GM19463 (cell line): Measurements from ENCODE around the gene MRGPRX2.

ENCODE experiments used
- ATAC-seq: cut with Tn5 transposase; IDR thresholded peaks from one replicate; pipeline ENCODE4 v1.9.1; 2021; ENCODE audit warnings: mild to moderate bottlenecking, moderate library complexity; ENCODE audit not compliant: unreplicated experiment

Gene MRGPRX2

DNA sequence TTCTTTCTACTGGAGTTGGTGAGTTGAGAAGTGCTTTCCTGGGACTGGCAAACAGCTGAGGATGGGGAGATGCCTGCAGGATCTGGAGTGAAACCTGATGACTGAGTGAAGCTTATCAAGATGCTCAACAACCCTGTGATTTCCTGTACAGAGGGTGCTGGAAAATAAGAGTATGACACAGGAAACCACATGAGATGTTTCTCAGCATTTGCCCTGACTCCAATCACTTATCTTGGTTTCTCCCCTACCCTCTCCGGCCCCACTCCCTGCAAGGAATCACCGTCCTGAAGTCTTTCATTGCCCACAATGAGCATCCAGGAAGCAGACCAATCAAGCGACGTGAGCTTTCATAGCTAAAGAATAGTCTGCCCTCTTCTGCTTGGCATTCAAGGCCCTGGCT, at the start of gene MRGPRX2:
TSS of gene MRGPRX2 (minus strand) at position 89 of the 400 bp plus-strand sequence. CDS start 4,315 bp downstream, outside the sequence.
- ATAC-seq, result no peak

DNA sequence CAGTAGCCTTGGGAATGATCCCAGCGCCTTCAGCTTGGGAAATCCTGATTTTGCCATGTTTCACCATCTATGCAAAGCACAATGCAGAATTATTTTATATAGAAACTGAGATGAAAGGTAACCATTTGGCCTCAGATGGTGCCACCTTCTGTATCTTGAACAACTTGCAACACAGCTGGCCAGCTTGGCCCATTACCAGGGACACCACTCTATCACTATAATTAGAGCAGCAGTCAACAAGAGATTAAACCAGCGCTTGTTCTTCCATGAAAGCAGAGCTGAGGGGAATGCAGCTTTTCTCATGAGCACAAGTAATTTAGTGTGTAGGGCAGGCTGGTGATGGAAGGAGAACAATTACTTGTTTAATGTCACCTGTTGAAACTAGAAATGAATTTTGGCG, 49.8 kb upstream of the MRGPRX2 start:
- ATAC-seq, result no peak

DNA sequence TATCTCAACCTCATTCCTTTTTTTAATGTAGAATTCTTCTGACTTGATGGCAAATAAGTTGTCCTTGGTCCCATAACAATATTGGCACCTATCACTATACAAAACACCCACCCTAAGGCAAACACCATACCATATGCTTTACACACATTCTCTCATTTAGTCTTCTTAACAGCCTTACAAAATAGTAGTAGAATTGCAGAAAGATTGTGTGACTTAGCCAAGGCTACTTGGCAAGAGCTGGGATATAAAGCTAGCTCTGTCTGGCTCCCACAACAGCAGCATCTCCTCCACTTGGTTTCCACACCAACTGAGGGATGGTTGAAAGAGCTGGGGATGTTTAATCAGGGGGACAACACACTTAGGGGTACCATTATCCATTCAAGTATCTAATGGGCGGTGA, 46.6 kb upstream of the MRGPRX2 start:
- ATAC-seq, result no peak

DNA sequence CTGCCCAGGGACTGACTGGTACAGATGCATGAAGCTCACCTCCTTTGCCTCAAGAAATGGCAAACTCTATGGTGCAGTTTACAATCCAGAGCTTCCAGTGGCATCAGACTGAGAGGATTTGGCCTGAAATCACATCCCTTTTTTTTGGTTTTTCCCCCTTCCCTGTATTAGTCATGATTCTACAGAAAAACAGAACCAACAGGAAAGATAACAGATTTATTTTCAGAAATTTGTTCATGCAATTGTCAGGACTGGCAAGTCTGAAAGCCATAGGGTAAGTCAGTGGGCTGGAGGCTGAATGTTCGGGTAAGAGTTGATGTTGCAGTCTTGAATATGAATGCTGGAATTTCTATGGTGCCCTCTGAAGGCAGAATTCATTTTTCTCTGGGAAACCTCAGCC, 44.5 kb upstream of the MRGPRX2 start:
- no peak for ATAC-seq

DNA sequence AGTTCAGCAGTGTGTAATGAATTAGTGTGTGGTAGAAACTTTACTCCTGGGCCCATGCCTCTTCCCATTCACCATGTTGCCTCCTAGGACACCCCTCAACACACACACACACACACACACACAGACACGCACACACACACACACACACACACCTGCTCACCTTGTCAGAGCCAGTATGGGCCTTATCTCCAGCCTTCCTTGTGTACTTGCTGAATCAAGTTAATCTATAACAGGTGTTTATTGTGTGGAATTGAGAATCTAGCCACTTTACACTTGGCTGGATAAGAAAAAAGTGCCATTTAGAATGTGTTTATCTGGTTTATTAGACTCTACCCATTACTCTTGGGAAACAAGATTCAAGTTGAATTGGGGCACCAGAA, 42.0 kb upstream of the MRGPRX2 start:
- ATAC-seq, result no peak

DNA sequence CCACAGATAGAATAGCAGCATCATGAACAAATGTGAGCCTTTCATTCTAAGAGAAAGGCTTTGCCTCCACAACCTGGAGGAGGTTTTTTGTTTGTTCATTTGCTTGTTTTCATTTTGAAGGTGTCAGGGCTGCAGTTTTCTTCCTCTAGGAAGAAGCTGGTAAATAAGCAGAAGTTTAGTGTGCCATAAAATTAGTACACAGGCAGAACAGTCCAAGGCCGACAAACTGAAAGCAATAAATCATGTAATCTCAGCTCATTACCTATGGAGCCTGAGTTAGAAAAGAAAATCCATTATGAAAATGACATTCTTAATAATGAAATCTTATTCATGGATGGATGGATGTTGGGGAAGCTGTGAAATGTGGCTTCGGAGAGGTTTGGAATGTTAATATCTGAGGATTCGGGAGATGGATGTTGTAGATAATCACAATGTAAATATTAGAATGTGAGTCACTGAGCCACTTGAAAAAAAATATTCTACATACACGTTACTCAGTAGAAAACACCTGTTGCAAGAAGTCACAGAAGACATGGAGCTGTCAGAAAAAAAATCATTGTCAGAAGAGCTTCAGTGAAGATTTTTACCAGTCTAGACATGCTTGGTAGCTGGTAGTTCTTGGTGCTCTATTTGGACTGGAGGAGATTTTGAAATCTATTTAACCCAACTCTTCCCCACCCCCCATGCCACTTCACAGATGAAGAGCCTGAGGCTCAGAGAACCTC, 41.4 kb upstream of the MRGPRX2 start:
- ATAC-seq, result no peak

DNA sequence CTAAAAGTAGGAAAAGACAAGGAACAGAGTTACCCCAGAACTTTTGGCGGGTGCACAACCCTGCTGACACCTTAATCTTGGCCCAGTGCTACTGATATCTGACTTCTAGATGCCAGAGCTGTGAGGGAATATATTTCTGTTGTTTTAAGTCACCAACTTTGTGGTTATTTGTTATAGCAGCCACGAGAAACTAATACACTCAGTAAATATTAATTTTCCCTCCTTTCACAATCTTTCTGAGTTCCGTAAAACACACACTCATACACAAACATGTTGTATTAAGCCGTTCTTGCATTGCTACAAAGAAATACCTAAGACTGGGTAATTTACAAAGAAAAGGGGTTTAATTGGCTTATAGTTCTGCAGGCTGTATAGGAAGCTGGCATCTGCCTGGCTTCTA, 40.4 kb upstream of the MRGPRX2 start:
- no peak for ATAC-seq

DNA sequence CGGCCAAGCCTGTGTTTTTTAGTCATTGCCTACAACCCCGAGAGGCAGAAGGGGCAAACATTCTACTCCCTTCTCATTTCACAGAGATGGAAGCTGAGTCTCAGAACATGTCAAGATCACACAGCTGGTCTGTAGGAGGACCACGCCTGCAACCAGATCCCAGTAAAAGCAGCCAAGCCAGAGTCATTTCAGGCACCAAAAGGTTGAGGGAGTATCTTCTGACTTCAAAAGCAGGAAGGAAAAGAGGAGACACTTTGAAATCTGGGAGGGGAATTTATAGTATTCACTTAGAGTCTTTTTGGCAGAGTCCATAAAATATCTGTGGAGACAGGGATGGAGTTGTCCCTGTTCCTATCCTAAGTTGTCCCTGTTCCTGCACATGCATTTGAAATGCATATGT, 38.6 kb upstream of the MRGPRX2 start:
- no peak for ATAC-seq

DNA sequence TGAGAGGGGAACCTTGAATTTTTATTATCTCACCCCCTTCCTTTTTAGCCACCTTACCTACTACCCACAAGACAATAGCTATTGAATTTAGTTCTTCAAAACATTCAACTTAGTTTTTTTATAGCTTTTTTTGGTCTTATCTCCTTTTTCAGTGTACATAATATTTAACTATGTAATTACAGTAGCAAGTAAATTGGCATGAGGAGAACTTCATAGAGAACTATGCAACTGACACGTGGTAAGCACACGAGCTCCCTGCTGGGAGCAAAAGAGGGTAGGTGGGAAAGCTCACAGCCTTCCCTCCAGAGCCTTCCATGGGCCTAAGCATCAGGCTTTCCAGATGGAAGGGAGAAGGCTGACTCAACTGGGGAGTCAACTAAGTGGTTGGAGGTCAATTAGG, 34.3 kb upstream of the MRGPRX2 start:
- ATAC-seq, result no peak

DNA sequence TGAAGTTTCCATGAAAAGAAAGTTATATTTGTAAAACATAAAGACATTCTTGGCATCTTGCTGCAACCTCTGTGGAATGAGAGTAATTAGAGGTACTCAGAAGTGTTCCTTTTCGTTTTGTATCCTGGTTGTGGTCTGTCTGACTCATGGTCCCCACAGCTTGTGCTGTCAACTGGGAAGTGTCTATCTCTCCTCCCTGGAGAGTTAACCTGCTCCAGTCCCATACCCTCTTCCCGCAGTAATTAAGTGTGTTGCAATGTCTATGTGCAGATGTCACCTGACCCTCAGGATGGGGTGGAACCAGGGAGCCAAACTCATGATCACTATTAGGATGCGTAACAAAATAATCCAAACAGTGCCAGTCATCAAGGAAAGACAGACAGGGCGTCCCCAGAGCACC, 33.5 kb upstream of the MRGPRX2 start:
- ATAC-seq, result no peak

DNA sequence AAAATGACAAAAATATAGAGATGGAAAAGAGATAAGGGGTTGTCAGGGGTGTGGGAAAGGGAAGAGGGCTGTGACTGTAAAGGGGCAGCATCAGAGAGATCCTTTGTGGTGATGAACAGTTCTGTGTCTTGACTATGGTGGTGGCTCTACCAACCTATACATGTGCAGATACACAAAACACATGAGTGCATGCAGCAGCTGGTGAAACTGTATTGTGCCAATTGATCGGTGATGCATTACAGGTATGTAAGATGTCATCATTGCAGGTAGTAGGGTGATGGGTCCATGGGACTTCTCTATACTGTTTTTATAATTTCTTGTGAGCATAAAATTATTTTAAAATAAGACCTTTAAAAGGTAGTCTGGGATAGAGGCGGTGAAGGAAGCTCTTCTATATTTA, 32.3 kb upstream of the MRGPRX2 start:
- no peak for ATAC-seq

DNA sequence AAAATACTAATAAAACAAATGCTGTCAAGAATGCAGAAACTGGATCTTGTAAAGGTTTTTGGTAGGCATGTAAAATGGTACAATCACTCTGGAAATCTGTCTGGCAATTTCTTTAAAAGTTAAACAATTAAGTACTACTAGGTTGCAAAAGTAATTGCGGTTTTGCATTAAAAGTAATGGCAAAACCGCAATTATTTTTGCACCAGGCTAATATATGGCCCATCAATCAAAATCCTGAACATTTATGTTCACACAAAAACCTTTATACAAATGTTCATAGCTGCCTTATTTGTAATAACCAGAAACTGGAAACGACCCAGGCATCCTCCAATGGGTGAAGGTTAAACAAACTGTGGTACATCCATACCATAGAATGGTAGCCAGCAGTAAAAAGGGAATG, 31.8 kb upstream of the MRGPRX2 start:
- no peak for ATAC-seq

DNA sequence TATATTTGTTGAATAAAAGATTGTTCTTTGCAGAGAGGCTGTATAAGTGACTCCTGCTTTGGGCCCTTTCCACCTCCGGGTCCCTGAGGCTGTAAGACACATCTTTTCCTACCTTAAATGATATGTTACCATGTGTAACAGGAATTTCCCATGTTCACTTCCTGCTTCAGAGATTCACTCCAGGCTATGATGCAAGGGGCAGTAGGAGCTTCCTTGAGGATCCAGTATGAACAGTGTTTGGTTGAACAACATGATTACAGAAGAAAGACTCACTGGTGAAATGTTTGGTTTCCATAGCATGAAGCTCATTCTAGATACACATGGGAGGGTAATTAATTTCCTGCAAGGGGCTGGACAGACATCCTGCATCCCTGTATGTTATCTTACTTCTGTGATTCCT, 30.8 kb upstream of the MRGPRX2 start:
- ATAC-seq, result no peak

DNA sequence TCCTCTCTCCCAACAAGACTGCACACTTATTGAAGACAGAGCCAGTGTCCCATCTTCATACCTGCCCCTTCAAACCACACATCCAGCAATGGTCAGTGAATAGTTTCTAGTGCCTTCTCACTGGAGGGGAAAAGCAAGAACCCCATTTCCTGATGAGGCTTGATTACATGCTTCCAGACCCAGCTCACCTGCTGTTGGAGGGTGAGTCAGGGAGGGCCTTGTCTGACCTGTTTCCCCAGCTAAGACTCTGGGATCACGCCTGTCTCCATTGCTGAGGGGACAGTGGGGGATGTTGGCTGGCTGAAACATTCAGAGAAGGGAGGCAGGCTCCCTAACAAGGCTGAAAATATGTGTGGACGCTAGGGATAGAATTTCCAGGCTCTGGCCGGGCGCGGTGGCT, 28.9 kb upstream of the MRGPRX2 start:
- no peak for ATAC-seq

DNA sequence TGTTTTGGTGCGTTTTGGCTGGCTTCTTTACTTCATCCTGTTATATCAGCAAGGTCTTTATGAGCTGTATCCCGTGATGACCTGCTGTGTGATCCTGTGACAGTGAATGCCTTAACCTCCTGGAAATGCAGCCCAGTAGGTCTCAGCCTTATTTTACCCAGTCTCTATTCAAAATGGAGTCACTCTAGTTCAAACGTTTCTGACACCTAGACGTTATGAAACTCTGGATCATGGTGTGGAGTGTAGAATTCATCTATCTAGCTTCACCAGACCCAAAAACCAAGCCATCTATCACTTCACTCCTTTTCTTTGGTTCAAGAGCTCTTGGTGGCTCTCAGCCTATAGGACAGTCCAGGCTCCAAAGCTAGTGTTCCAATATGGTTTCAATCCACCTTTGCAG, 28.3 kb upstream of the MRGPRX2 start:
- ATAC-seq, result no peak

DNA sequence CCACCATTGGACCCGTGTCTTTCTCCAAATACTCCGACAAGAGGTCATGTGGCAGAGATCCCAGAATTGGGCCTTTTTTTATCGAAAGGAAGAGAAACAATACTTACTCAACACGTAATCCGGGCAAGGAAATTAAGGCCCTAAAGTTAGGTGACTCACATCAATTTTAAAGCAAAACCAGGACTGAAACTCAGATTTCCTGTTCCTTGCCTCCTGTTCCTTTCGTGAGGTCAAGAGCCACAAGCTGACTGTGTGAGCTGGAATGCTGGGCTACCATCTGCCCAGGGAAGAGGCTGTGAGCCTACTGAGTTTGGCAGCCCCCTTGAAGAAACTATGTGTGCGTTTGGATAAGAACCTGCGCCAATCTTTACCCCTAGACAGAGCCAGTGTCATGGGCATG, 27.1 kb upstream of the MRGPRX2 start:
- ATAC-seq, result no peak

DNA sequence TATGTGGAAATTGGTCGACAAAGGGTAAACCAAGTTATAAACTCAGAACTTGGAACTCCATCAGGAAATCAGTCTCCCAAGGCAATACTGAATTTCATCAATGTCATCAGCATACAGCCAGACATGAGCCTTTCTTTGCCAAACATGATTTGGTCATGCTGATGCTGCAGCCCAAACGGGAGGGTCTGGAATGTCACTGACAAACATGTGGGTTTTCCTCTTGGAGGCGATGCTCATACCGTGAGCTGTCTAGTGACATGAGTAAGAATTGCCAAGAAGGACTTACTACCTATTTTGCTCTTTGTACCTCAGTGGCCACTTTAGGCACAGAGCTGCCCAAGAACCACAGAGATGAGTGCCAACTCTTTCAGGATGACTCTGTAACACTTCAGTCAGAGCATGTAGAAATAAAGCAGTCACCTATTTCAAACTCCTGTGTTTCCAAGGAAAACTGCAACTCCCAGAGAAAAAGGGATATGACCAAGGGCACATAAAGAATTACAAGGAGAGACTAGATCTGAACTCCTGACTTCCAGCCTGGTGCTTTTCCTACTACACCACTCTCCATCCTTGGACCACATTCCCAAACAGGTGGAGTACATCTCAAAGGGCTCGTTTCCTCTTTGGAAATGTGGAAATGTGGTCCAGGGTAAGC, 24.3 kb upstream of the MRGPRX2 start:
- ATAC-seq, result no peak

DNA sequence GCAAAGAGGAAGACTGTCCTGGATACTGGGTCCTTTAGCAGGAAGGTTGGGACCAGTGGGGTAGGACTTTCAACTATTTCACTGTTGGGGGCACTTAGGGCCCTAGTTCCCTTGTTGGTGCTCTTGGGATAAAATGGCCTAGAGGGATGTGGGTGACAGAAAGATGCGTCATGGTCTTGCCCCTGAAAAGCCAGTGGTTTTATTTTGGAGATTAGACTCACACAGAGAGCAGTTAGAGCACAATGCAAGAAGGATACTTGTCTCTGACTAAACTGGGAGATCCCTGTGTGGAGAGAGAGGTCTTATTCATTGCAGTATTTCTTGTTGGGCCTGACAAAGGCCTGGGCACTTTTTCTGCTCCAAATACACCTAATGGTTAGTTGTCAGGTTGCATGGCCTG, 22.6 kb upstream of the MRGPRX2 start:
- ATAC-seq, result no peak

DNA sequence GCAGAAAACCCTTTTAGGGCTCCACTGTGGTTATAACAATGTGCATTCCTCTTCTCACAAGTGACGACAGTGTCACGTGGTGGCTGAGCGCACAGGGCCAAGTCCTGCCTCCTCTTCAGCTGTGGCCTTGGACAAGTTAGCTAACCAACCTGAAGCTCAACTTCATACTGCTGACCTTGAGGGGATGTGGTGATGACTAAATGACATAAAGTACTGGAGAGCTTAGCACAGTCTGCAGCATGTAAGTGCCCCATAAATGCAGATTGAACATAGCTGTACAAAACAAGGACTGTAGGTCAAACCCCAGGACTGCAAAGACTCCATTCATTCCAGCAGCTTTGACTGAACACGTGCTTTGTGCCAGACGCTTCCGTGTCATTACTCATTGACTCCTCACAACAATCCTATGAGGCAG, 20.1 kb upstream of the MRGPRX2 start:
- no peak for ATAC-seq

DNA sequence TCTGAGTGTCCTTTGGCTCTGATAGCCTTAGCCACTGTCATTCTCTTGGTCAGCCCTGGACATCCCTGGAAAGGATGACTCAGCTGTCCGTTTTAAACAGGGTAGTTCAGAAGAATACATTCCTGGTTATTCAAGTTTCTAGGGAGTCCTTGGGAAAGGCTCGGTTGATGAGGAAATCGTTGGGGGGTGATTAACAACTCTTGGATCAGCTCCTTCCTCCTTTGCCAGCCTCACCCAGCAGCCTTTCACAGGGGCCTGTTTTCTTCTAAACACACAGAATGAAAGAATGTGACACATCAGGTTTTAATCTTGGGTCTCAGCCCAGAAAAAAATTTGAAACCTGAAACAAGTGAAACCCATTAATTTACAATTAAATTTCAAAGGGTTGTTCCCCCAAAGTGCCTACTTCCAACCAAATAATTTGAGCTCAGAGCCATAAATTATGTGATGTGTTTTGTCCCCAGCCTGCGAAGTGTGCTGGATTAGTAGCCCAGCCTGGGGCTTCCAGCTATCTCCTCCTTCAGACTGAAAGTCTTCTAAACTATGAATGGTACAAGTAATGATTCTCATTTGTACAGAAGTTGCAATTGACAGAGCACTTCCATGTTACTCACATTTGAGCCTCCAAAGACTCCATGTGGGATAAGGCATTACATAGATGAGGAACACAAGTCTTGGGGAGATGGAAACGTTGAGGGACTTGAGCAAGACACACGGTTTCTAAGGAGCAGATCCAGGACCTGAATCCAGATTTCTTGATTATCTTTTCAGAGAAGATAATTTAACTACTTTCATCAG, 19.3 kb upstream of the MRGPRX2 start:
- ATAC-seq, result no peak

DNA sequence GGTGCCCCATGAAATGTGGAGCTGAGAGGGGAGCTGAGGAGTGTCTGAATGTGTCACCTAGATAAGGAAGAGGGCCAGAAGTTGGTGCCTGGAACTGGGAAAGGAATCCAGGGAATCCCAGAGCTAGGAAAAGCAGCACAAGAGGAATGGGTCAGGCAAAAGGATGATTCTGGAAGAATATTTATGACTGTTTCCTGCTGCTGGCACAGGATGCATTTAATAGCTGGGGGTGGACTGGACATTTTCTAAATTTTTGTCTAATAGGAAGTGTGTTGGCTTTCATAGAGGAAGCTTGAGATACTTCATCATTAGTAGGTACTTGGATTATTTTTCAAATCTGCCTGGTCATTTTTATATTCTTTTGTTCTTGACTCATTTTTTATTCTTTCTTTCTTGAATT, 17.4 kb upstream of the MRGPRX2 start:
- no peak for ATAC-seq
